COLO829 (cell line): ENCODE measurements around the gene P2RY11.

ENCODE experiments used
- DNase-seq: peaks from one replicate; pipeline ENCODE4 v3.0.0; 2012; ENCODE audit warnings: low spot score

The P2RY11 gene

DNA sequence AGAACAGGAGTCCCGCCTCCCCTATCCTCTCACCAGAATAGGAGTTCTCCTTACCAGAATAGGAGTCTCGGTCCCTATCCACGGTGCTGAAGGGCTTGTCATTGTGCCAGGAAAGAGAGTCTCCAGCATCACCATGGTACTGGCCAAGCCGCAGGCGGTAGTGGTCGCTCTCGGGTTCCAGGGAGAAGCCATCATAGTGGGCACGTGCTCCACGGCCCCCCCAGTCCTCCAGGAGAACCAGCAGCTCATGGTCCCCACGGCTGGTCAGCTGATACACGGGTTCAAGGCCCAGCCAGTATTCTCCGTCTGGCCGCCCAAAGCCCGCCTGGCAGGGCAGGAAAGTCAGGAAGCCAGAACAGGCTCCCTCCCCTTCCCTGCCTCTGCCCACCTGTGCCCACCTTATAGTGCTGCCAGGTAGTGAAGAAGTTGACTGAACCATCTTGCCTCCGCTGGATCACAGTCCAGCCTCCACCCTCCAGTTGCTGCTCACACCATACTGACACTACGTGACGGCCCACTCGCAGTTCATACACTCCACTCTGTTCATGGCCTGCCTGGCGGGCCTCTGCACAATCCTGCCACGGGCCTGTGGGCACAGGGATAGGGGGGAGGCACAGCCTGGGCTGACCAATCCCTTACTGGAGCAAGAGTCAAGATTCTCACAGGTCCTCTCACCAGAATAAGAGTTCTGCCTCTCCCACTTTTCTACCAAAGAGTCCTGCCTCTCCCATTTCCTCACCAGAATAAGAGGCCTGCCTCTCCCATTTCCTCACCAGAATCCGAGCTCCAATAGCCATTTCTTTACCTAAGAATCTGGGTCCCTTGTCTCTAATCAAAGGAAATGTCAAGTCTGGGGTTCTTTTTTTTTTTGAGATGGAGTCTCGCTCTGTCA, 18.0 kb upstream of the P2RY11 start:
- no peak for DNase-seq

DNA sequence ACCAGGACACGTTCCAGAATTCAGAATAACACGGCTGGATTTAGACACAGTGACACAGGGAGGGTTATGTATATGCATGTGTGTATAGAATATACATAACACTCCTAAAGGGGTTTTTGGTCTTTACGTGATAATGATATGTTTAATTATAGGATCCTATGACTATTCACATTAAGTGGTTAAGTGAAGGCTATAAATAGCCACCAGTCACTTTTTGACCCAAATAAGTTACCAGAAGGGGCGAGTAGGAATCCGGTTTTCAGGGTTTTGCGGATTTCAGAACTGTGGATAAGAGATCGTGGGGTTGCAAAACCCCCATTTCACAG, 15.9 kb upstream of the P2RY11 start:
- DNase-seq = no peak

DNA sequence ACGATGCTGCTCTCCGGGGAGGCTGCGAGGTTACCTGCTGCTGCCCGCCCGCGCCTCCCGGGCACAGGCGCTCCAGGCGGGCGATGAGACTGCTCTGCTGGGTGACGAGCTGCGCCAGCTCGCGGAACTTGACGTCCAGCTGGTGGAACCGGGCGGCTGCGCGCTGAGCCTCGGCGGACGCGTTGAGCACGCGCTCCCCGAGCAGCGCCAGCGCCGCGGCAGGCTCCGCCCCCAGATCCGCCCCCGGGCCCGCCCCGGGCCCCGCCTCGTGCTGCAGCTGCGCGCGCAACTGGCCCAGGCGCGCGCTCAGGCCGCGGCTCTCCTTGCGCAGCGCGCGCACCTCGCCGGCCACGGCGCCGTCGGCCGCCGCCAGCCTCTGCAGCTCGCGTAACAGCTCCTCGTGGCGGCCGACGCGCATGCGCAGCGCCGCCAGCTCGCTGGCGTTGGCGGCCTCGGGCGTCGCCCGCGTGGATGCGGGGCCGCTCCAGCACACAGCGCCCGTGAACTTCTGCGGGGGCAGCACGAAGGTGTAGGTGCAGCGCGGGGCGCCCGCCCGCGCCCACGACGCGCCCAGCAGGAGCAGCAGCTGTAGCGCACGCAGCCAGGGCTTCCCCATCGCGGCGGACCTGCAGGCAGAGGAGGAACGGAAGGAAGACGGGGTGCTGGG, 15.4 kb upstream of the P2RY11 start:
- peak; percentile 98 for DNase-seq

DNA sequence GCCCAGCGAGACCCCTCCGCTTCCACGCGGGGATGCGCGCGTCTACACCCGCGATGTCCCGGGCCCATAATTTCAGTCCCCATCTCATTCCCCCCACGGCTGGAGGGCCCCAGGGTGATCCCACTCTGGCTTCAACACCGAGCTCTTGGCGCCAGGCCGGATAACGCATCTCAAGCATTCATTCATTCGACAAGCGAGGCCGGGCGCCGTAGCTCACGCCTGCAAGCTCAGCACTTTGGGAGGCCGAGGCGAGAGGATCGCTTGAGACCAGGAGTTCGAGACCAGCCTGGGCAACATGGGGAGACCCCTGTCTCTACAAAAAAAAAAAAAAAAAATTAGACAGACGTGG, 14.9 kb upstream of the P2RY11 start:
- DNase-seq = no peak

DNA sequence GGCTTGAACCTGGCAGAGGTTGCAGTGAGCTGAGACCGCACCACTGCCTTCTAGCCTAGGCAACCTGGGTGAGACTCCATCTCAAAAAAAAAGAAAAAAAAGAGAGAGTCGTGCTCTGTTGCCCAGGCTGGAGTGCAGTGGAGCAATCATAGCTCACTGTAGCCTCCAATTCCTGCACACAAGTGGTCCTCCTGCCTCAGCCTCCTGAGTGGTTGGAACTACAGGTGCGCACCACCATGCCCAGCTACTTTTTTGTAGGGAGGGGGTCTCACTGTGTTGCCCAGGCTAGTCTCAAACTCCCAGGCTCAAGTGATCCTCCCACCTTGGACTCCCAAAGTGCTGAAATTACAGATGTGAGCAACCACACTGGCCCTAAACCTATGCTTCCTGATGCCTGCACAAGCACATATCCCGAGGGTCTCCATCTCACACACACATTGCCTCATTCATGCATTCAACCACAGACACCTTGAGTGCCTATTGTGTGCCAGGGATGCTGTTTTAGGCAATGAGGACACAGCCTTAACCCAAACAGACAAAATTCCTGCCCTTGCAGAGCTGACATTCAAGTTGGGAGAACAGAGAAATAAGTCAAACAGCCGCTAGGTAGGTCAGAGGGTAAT, 11.2 kb upstream of the P2RY11 start:
- no peak for DNase-seq

DNA sequence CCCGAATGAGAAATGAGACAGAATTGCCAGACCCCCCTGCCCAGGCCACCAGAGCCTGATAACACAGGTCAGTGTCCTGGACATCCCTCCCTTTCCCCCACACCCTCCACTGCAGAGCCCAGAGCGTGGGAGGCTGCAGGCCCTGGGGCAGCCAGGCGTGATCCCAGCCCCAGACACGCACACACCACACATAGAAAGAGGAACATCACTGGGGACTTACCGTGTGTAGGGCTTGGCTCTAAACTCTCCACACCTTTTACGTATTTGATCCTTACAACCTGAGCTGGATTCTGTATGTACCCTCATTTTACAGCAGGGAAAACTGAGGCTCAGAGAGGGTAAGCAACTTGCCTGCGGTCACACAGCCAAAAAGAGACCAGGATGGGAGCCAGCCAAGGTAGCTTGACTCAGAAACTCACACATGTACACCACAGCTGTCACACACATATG, 8.7 kb upstream of the P2RY11 start:
- DNase-seq = no peak

DNA sequence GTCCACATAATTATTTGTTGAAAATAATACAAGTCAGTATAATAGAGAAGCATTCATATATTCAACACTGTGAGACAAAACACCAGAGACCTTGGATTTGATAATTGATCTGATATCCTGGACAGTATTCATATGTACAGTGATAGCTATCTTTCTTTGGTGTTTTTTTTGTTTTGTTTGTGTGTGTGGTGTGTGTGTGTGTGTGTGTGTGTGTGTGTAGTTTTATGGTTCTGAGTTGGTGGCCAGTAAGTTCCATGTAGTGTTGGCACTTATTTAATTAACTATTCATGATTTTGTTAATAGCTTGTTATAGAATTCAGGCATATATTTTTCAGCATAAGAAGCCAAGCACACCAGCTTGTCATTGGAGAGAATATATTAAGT, 7.4 kb upstream of the P2RY11 start:
- no peak for DNase-seq

DNA sequence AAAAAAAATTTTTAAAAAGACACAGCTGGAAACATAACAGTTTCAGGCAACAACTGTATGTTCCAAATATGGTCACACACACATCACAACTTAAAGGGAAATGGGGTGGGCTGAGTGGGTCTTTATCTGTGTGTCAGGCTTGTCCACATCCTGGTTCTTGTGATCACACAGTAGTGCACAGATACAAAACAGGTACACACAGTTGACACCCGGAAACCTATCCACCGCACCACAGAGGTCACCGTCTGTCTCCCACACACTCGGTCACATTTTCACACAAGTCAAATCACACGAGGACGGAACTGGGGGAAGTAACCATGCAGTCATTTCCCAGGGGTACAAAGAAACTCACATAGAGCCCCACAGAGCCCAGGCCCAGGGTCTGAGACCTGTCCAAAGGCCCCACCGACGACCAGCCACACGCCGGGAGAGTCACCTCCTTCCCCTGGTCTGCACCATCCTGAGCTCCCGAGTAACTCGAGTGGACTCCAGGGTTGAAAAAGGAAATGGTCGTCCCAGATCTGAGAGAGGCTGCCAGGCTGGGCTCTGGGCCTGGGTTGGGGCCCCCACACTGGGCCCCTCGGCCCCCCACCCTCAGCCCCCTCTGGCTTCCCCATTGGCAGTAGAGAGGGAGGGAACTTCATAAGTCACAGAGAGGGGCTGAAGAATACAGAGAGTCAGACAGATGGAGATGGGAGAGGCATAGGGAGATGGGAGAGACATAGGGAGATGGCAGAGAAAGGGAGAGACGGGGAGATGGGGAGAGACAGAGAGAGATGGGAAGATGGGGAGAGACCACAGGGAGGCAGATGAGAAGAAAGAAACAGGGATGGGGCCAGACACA, 6.6 kb upstream of the P2RY11 start:
- no peak for DNase-seq

DNA sequence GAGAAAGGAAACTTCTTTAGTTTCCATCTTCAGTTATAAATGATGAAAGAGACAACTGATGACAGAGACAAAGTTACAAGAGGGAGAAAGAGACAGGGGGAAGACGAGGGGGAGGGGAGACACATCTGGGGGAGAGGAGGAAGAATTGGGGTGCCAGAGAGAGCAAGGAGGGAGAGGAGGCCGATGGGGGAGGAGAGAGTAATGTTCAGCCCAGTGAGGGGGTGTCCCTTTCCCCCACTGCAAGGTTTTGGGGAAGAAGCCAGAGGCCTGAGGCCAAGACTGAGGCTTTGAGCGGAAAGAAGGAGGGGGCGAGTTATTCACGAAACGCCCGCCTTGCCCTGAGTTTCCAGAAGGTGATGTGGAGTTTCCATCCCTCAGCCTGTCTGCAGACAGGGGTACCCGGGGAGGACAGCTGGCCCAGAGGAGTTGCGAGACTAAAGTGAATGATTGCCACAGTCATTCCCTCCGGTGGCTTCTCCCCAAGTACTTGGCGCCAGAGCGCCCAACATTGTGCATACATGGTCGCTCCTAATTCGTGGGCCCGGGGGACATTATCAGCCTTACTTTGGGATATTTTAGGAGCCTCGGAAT, 5.9 kb upstream of the P2RY11 start:
- no peak for DNase-seq

DNA sequence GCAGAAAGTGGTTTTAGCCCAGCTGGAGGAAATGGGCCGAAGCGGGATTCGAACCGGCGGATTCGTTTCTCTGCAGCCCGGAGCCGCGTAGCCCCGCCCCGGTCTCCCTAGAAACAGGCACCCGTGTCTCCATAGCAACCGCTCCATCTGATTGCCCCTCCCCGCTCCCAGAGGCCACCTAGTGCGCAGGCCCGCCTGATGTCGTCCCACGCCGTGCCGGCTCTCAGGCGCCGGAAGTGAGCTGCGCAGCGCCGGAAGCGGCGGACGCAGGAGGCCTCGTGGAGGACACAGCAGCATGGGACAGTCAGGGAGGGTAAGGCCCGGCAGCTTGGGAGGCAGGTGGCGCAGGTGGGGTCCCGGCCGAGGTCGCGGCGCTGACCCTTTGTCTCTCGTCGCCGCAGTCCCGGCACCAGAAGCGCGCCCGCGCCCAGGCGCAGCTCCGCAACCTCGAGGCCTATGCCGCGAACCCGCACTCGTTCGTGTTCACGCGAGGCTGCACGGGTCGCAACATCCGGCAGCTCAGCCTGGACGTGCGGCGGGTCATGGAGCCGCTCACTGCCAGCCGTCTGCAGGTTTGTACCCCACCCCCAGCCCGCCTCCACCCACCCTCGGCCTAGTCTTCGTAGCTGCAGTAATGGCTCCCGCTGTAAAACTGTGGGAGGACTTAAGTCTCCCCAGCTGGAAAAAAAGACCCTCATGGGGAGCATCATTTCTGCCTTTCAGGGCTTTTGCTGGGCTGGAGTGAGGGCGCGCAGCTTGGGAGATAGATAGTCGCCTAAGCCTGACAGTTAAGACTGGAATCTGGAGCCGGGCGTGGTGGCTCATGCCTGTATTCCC, 5.2 kb upstream of the P2RY11 start, which contains the start of gene PPAN:
Gene PPAN (plus strand): TSS at position 263 of the 837 bp plus-strand sequence. CDS start 33 bp downstream, at position 296.
- peak; percentile 99 for DNase-seq

DNA sequence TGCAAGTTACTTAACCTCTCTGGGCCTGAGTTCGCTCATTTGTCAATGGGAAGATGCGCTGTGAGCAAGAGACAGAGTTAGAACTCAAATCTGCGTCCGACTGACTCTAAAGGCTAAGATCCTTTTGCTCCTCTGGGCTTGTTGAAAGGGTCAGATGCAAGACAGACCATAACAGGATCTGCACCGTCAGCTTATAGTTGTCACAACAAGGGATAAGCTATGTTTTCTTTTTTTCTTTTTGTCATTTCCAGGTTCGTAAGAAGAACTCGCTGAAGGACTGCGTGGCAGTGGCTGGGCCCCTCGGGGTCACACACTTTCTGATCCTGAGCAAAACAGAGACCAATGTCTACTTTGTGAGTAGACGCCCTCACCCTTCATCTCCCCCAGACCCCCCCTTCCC, 4.2 kb upstream of the P2RY11 start:
- no peak for DNase-seq

DNA sequence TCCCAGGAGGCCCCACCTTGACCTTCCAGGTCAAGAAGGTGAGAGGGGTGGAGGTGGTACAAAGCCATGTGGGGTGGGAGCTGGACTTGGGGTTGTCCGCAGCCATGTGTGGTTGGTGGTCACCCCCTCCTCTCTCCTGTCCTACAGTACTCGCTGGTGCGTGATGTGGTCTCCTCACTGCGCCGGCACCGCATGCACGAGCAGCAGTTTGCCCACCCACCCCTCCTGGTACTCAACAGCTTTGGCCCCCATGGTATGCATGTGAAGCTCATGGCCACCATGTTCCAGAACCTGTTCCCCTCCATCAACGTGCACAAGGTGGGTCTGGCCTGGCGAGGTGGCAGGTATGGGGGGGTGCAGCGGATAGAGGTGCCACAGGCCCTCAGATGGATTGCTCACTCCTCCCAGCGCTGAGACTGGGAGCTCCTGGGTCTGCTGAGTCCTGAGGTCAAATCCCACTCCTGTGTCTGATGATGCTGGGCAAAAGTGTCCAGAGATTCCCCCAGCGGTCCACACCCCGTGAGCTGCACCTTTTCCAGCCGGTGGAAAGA, 3.6 kb upstream of the P2RY11 start:
- no peak for DNase-seq

DNA sequence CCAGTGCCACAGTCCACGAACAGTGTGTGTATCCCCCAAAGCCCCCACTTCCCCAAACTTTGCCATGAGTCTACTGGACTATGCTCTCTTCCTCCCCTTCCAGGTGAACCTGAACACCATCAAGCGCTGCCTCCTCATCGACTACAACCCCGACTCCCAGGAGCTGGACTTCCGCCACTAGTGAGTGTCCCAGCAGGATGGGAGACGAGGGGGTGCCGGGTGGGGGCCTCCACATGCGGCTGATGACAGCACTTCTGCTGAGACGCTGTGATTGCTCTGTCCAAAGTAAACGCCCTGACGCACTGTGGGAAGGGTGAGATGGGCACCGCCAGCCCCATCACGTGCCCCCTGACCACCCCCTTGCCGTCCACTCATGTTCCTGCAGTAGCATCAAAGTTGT, 2.0 kb upstream of the P2RY11 start:
- no peak for DNase-seq

DNA sequence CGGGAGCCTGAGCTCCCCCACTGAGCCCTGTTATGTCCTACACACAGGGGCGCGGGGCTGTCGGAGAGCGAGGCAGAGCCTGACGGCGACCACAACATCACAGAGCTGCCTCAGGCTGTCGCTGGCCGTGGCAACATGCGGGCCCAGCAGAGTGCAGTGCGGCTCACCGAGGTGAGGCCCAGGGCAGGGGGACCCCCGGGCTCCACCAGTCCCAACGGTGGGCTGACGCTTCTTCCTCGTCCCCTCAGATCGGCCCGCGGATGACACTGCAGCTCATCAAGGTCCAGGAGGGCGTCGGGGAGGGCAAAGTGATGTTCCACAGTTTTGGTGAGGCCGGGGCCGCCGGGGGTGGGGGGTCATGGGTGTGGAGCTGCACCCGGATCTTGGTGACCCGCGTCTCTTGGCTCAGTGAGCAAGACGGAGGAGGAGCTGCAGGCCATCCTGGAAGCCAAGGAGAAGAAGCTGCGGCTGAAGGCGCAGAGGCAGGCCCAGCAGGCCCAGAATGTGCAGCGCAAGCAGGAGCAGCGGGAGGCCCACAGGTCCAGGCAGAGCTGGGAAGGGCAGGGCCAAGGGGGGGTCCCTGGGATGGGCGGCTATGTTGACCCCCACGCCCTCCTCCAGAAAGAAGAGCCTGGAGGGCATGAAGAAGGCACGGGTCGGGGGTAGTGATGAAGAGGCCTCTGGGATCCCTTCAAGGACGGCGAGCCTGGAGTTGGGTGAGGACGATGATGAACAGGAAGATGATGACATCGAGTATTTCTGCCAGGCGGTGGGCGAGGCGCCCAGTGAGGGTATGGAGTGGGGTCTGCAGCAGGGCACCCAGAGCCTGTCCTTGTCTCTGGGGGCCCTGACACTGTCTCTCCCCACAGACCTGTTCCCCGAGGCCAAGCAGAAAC, 1.2 kb upstream of the P2RY11 start:
- DNase-seq = no peak

DNA sequence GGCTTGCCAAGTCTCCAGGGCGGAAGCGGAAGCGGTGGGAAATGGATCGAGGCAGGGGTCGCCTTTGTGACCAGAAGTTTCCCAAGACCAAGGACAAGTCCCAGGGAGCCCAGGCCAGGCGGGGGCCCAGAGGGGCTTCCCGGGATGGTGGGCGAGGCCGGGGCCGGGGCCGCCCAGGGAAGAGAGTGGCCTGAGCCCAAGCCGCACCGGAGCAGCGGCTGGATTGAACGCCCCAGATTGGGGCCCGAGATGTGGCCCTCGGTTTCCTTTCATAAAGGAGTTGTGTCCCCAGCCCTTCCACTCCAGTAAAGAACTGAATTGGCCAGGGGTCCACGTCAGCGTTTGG, 548 bp upstream of the P2RY11 start:
- DNase-seq = no peak

DNA sequence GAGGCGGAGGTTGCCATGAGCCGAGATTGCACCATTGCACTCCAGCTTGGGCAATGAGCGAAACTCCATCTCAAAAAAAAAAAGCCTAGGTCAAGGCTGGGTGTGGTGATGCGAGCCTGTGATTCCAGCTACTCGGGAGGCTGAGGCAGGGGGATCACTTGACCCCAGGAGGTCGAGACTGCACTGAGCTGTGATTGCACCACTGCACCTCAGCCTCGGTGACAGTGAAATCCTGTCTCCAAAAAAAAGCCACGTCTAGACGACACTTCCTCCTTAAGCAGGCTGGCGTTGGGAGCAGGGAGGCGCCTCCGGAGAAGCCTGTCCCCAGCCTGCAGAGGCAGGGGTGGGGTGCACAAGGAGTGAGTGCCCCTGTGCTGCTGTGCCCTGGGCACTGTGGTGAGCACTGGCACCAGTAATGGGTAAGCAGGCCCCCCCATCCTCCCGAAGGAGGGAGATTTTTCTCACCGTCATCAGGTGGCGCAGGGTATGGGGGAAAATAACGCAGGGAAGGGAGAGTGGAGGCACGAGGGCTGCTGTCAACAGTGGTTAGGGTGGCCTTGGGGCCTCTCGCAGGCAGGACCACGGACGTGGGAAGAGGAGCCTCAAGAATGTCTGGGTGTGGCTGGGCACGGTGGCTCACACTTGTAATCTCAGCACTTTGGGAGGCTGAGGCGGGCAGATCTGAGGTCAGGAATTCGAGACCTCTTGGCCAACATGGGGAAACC, 706 bp downstream of the P2RY11 start:
- DNase-seq = no peak

DNA sequence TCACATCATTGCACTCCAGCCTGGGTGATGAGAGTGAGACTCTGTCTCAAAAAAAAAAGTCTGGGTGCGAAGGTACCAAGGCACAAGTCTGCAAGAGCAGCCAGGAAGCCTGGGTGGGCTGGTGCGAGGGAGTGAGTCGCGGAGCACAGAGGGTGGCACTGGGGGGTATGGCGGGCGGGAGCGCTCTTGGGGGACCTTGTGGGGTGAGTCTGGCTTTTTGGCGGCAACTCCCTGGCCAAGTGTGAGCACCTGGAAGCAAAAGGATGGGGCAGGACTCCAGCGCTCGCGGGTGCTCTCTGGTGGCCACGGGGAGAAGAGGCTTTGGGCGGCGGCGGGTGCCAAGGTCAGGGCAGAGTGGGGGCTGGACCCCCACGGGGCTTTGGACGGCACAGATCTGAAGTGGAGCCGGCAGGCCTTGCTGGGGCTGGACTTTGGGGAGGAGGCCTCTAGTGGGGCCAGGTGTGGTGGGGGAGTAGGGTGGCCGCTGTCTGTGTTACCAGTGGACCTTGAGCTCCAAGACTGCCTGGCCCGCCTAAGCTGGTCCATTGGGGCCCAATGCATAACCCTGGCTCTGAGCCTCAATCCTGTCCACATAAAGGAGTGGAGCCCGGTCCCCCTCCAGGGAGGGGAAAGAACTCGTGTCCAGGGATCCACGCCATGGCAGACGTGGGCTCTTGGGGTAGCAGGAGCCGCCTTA, 1.6 kb downstream of the P2RY11 start:
- DNase-seq = no peak

DNA sequence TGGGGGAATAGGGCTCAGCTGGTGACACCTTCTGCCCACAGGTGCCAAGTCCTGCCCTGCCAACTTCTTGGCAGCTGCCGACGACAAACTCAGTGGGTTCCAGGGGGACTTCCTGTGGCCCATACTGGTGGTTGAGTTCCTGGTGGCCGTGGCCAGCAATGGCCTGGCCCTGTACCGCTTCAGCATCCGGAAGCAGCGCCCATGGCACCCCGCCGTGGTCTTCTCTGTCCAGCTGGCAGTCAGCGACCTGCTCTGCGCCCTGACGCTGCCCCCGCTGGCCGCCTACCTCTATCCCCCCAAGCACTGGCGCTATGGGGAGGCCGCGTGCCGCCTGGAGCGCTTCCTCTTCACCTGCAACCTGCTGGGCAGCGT, 2.1 kb downstream of the P2RY11 start:
- no peak for DNase-seq
